ENCODE measurements around the gene COG4.
A peak's percentile ranks its signal among the peaks of the same experiment; 100 is the strongest.
"Not testable (repeated sequence)": the region's sequence is repeated elsewhere in the genome, so short reads cannot be mapped to it uniquely, and the experiment has no call there.

Gene COG4

GRCh38 chr16:70523076-70523742, at the start of gene COG4:
TSS of gene COG4 (minus strand) at chr16:70523554. CDS start at chr16:70523543, 11 bp downstream.
- peak; percentile 87 for DNase-seq (ENCODE audit: low spot score)

GRCh38 chr16:70572926-70573270, 49.5 kb upstream of the COG4 start:
- DNase-seq (ENCODE audit: low spot score), result no peak

- no peak for DNase-seq (ENCODE audit: low spot score)
These were observed 48.9 kb upstream of the COG4 start for GRCh38 chr16:70572050-70572925.

GRCh38 chr16:70571623-70572022, 48.3 kb upstream of the COG4 start:
- DNase-seq (ENCODE audit: low spot score), result no peak

- DNase-seq (ENCODE audit: low spot score), result no peak
These were observed 47.7 kb upstream of the COG4 start for GRCh38 chr16:70570967-70571570.

- DNase-seq (ENCODE audit: low spot score), result no peak
These were observed 46.4 kb upstream of the COG4 start for GRCh38 chr16:70569752-70570151.

- DNase-seq (ENCODE audit: low spot score), result no peak
These were observed 45.4 kb upstream of the COG4 start for GRCh38 chr16:70568601-70569237.

- no peak for DNase-seq (ENCODE audit: low spot score)
These were observed 41.7 kb upstream of the COG4 start for GRCh38 chr16:70565053-70565452.

GRCh38 chr16:70563636-70564035, 40.3 kb upstream of the COG4 start:
- no peak for DNase-seq (ENCODE audit: low spot score)

GRCh38 chr16:70561623-70562022, 38.3 kb upstream of the COG4 start:
- no peak for DNase-seq (ENCODE audit: low spot score)

- no peak for DNase-seq (ENCODE audit: low spot score)
These were observed 32.7 kb upstream of the COG4 start for GRCh38 chr16:70556063-70556462.

- DNase-seq (ENCODE audit: low spot score), result peak; percentile 81
These were observed 30.3 kb upstream of the COG4 start for GRCh38 chr16:70553645-70554044.

GRCh38 chr16:70552675-70553074, 29.3 kb upstream of the COG4 start:
- DNase-seq (ENCODE audit: low spot score), result no peak

- DNase-seq (ENCODE audit: low spot score), result no peak
These were observed 28.4 kb upstream of the COG4 start for GRCh38 chr16:70551788-70552187.

GRCh38 chr16:70550082-70550481, 26.7 kb upstream of the COG4 start:
- DNase-seq (ENCODE audit: low spot score), result no peak

- DNase-seq (ENCODE audit: low spot score), result no peak
These were observed 25.6 kb upstream of the COG4 start for GRCh38 chr16:70548936-70549335.

- DNase-seq (ENCODE audit: low spot score), result no peak
These were observed 21.2 kb upstream of the COG4 start for GRCh38 chr16:70544548-70544947.

GRCh38 chr16:70540994-70541393, 17.6 kb upstream of the COG4 start:
- no peak for DNase-seq (ENCODE audit: low spot score)

GRCh38 chr16:70534971-70535370, 11.6 kb upstream of the COG4 start:
- no peak for DNase-seq (ENCODE audit: low spot score)

GRCh38 chr16:70529954-70530353, 6.6 kb upstream of the COG4 start:
- not testable (repeated sequence) for DNase-seq (ENCODE audit: low spot score)

GRCh38 chr16:70529051-70529777, 5.9 kb upstream of the COG4 start:
- DNase-seq (ENCODE audit: low spot score), result peak; percentile 67
